Ishikawa (cell line): ENCODE measurements around the gene KCNN2.

Experiments used
- CEBPB ChIP-seq: IDR thresholded peaks from 2 replicates; pipeline ENCODE4 v1.6.1; 2012
- EGR1 ChIP-seq: IDR thresholded peaks from 2 replicates; pipeline ENCODE4 v1.6.1; 2012
- EP300 ChIP-seq: IDR thresholded peaks from 2 replicates; pipeline ENCODE4 v1.6.1; 2012; ENCODE audit warnings: borderline replicate concordance
- FOXM1 ChIP-seq: IDR thresholded peaks from 2 replicates; pipeline ENCODE4 v1.6.1; 2012; ENCODE audit warnings: low read depth, borderline replicate concordance
- NFIC ChIP-seq: IDR thresholded peaks from 2 replicates; pipeline ENCODE4 v1.6.1; 2012
- RAD21 ChIP-seq: IDR thresholded peaks from 2 replicates; pipeline ENCODE4 v1.6.1; 2012; ENCODE audit warnings: low read depth
- TAF1 ChIP-seq: IDR thresholded peaks from 2 replicates; pipeline ENCODE4 v1.6.1; 2012; ENCODE audit warnings: low read depth, mild to moderate bottlenecking
- TEAD4 ChIP-seq: IDR thresholded peaks from 2 replicates; pipeline ENCODE4 v1.6.1; 2012
- TF ChIP-seq, protein P1 (sequence below): IDR thresholded peaks from 2 replicates; pipeline ENCODE4 v1.6.1; 2012
- TF ChIP-seq, protein P2 (sequence below): IDR thresholded peaks from 2 replicates; pipeline ENCODE4 v1.6.1; 2012; ENCODE audit warnings: low read depth, mild to moderate bottlenecking

DNA sequence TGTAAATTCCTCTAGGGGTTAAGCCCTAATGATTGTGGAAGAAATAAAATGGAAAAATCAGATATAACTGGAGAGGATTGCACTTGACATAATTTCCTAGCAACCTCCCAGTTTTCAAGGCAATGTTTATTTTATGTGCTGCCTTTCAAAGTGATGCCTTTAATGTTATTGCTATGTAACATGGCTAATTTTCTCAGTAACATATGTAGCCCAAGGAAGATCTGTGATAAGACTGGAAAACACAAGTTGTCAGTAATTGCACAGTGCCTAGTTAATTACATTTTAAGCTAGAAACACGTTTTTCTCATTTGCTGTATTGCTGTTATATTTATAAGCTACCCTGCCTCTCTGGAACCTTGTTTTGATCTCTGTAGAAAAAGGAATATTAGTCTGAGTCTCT is 49.2 kb upstream of the KCNN2 start:
- TF ChIP-seq EGR1 (no peak), TEAD4 (no peak), CEBPB (no peak), TAF1 (no peak), EP300 (no peak), FOXM1 (no peak), NFIC (no peak), RAD21 (no peak)
- TF ChIP-seq, protein P1, sequence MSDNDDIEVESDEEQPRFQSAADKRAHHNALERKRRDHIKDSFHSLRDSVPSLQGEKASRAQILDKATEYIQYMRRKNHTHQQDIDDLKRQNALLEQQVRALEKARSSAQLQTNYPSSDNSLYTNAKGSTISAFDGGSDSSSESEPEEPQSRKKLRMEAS, result no peak
- TF ChIP-seq, protein P2, sequence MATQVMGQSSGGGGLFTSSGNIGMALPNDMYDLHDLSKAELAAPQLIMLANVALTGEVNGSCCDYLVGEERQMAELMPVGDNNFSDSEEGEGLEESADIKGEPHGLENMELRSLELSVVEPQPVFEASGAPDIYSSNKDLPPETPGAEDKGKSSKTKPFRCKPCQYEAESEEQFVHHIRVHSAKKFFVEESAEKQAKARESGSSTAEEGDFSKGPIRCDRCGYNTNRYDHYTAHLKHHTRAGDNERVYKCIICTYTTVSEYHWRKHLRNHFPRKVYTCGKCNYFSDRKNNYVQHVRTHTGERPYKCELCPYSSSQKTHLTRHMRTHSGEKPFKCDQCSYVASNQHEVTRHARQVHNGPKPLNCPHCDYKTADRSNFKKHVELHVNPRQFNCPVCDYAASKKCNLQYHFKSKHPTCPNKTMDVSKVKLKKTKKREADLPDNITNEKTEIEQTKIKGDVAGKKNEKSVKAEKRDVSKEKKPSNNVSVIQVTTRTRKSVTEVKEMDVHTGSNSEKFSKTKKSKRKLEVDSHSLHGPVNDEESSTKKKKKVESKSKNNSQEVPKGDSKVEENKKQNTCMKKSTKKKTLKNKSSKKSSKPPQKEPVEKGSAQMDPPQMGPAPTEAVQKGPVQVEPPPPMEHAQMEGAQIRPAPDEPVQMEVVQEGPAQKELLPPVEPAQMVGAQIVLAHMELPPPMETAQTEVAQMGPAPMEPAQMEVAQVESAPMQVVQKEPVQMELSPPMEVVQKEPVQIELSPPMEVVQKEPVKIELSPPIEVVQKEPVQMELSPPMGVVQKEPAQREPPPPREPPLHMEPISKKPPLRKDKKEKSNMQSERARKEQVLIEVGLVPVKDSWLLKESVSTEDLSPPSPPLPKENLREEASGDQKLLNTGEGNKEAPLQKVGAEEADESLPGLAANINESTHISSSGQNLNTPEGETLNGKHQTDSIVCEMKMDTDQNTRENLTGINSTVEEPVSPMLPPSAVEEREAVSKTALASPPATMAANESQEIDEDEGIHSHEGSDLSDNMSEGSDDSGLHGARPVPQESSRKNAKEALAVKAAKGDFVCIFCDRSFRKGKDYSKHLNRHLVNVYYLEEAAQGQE, result no peak
